Common myeloid progenitor, CD34-positive (primary cell): Measurements from ENCODE around the gene R3HDM1.
A peak's percentile ranks its signal among the peaks of the same experiment; 100 is the strongest.

ENCODE experiments used
- CTCF ChIA-PET: fragments of 350-600 bp; sonication (Branson Sonifier 250); formaldehyde crosslinking; loops from one replicate; lab custom pipeline; 2021; ENCODE audit warnings: antibody characterized with exemption; lab: Charles Lee
- POLR2A ChIA-PET: fragments of 350-600 bp; sonication (Branson Sonifier 250); formaldehyde crosslinking; loops from one replicate; lab custom pipeline; 2021; ENCODE audit warnings: antibody characterized with exemption; lab: Charles Lee
- DNase-seq, 3 donors: peaks; one replicate each; pipeline versions ENCODE4 v3.0.0 to v3.0.0-alpha.2; 2013
- H3K27ac ChIP-seq, 2 experiments: 1 replicate in 1 of 2; 2 replicates in 1 of 2; pipeline ENCODE4 v1.7.0; 2013; ENCODE audit warnings: inconsistent platforms in 2 of 2, low read length in 2 of 2, mild to moderate bottlenecking in 2 of 2, low read depth in 1 of 2, moderate library complexity in 1 of 2; ENCODE audit not compliant: severe bottlenecking in 2 of 2, insufficient read depth in 1 of 2, poor library complexity in 1 of 2
- H3K27me3 ChIP-seq, 5 experiments: replicated peaks in 2 of 5; 1 replicate in 3 of 5; 2 replicates in 2 of 5; pipeline versions ENCODE4 v1.6.1 to v1.7.0; 2013; ENCODE audit warnings: low read length in 4 of 5, mild to moderate bottlenecking in 2 of 5, moderate library complexity in 2 of 5, inconsistent platforms in 1 of 5; ENCODE audit not compliant: insufficient read depth in 5 of 5, control insufficient read depth in 4 of 5
- H3K36me3 ChIP-seq, 4 experiments: 1 replicate in 2 of 4; 2 replicates in 2 of 4; pipeline versions ENCODE4 v1.6.1 to v1.7.0; 2013; ENCODE audit warnings: low read length in 3 of 4, control low read depth in 1 of 4, mild to moderate bottlenecking in 1 of 4; ENCODE audit not compliant: control insufficient read depth in 4 of 4, insufficient read depth in 4 of 4
- H3K4me1 ChIP-seq, 4 experiments: 1 replicate in 3 of 4; 2 replicates in 1 of 4; pipeline versions ENCODE4 v1.6.1 to v1.7.1; 2013; ENCODE audit warnings: low read length in 3 of 4, mild to moderate bottlenecking in 3 of 4, control low read depth in 1 of 4, inconsistent platforms in 1 of 4, moderate library complexity in 1 of 4; ENCODE audit not compliant: control insufficient read depth in 4 of 4, insufficient read depth in 4 of 4; ENCODE audit errors: control extremely low read depth in 1 of 4
- H3K4me3 ChIP-seq, 7 experiments: 1 replicate in 4 of 7; 2 replicates in 3 of 7; pipeline versions ENCODE4 v1.5.1 to v1.7.0; 2013; ENCODE audit warnings: mild to moderate bottlenecking in 7 of 7, low read length in 6 of 7, moderate library complexity in 6 of 7, inconsistent platforms in 2 of 7, low read depth in 2 of 7, control low read depth in 1 of 7; ENCODE audit not compliant: insufficient read depth in 4 of 7, control insufficient read depth in 1 of 7; ENCODE audit errors: extremely low read depth in 1 of 7
- H3K9me3 ChIP-seq, 5 experiments: 1 replicate in 4 of 5; 2 replicates in 1 of 5; pipeline versions ENCODE4 v1.6.1 to v1.7.1; 2013; ENCODE audit warnings: low read length in 4 of 5, mild to moderate bottlenecking in 2 of 5, inconsistent platforms in 1 of 5, low read depth in 1 of 5, moderate library complexity in 1 of 5; ENCODE audit not compliant: control insufficient read depth in 4 of 5, insufficient read depth in 2 of 5; ENCODE audit errors: control extremely low read depth in 1 of 5
- WGBS: methylation state at CpG from one replicate; pipeline ENCODE4 v1.1.5; 2013; ENCODE audit not compliant: insufficient coverage; 5-methylcytosine and 5-hydroxymethylcytosine counted together

R3HDM1 gene

DNA sequence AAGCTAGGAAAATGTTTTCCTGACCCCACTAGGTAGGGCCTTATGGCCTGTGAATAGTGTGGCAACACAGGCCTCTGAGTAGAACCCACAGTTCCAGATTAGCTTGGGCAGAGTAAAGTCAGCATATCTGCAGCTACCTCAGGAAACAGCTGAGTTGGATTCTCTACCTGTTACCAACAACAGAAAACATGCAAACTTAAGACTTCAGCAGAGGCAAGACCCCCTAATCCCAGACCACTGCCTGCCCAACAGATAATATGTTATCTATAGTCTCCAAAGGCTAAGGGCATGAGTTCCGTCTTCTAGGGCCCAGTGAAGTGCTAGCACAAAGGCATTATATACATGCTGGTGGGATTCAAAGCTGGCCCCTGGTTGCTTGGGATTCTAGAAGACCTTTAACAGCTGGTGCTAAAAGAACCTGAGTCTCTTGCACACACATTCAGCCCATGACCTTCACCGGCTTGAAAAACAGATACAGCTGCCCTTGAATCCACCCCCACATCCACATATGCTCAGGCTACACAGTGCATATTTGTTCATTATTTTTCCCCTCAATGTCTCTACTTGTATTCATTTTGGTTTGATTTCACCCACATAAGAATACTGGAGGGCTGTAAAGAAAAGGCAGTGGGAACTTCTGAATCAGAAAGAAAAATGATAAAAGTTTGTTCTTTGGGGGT lies 196.9 kb downstream of the R3HDM1 start:
- Histone ChIP-seq H3K36me3 (peaks cover 3 to 15% (median 13%) of the 10 kb centered on the region in 4 experiments), H3K27me3 (no peaks in the 10 kb centered on the region), H3K9me3 (no peaks in the 10 kb centered on the region), H3K4me3 (no peak overlapping the region), H3K4me1 (no peaks in the 10 kb centered on the region), H3K27ac (no peak overlapping the region)
- ChIA-PET POLR2A (no interaction called here), CTCF (interaction anchor here (0.7 kb wide), 1 partner anchor 50 kb away, joined by 3 read pairs; no protein-coding TSS in a partner anchor)
- peak in 2 of 3 donors; percentile 44 to 69 for DNase-seq
- WGBS = 94% methylated on average over 2 of the region's 2 CpGs

- no peak overlapping the region for H3K27ac ChIP-seq
- no peak for DNase-seq
- H3K9me3 ChIP-seq = no peaks in the 10 kb centered on the region
- ChIA-PET CTCF (interaction anchor here (1.2 kb wide), 1 partner anchor 9 kb away, joined by 4 read pairs; the partner anchor contains the start of gene UBXN4), POLR2A (no interaction called here)
- no peaks in the 10 kb centered on the region for H3K36me3 ChIP-seq
- H3K27me3 ChIP-seq = no peaks in the 10 kb centered on the region
- H3K4me1 ChIP-seq = no peaks in the 10 kb centered on the region
- H3K4me3 ChIP-seq = no peak overlapping the region
- WGBS = 96% methylated on average over 5 of the region's 5 CpGs
Measured at GRCh38 chr2:135732561-135732960, 201.3 kb downstream of the R3HDM1 start.

DNA sequence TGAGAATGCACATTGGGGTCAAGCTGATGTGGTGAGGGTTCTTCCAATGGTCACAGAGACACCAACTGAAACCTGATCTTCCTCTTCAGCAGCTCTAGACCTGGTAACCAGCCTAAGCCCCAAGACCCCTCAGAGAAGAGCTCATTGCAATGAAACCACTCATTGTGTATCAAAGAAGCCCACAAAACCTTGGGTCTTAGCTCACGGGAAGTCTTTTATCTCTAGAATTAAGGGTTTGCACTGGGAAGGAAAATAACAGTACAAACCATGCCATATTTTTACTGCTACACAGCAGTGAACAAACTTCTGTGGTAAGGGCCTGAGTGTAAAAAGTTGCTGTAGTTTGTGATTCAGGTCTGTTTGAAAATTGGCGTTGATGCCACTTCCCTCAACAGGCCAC lies 201.8 kb downstream of the R3HDM1 start:
- Histone ChIP-seq H3K27ac (no peak overlapping the region), H3K27me3 (no peaks in the 10 kb centered on the region), H3K36me3 (no peaks in the 10 kb centered on the region), H3K4me3 (no peak overlapping the region), H3K9me3 (no peaks in the 10 kb centered on the region), H3K4me1 (no peaks in the 10 kb centered on the region)
- WGBS = no CpG with 5 or more reads among the region's 2 CpGs
- POLR2A ChIA-PET = no interaction called here
- no peak for DNase-seq
- CTCF ChIA-PET = interaction anchor here (1.2 kb wide), 1 partner anchor 8 kb away, joined by 4 read pairs; the partner anchor contains the start of gene UBXN4

GRCh38 chr2:135736546-135736945 lies 205.3 kb downstream of the R3HDM1 start:
- no peak for DNase-seq
- Histone ChIP-seq H3K27ac (no peak overlapping the region), H3K36me3 (no peaks in the 10 kb centered on the region), H3K27me3 (no peaks in the 10 kb centered on the region), H3K9me3 (no peaks in the 10 kb centered on the region), H3K4me3 (no peak overlapping the region), H3K4me1 (no peaks in the 10 kb centered on the region)
- CTCF ChIA-PET = no interaction called here
- POLR2A ChIA-PET = no interaction called here
- 98% methylated on average over 4 of the region's 5 CpGs for WGBS

- peaks cover 0 to 8% (median 0%) of the 10 kb centered on the region in 4 experiments for H3K36me3 ChIP-seq
- WGBS = 92% methylated on average over 3 of the region's 3 CpGs
- H3K27me3 ChIP-seq = no peaks in the 10 kb centered on the region
- POLR2A ChIA-PET = no interaction called here
- CTCF ChIA-PET = interaction anchor here (1.4 kb wide), 1 partner anchor 208 kb away, joined by 3 read pairs; no protein-coding TSS in a partner anchor
- no peak overlapping the region for H3K27ac ChIP-seq
- DNase-seq = no peak
- H3K9me3 ChIP-seq = no peaks in the 10 kb centered on the region
- no peak overlapping the region for H3K4me3 ChIP-seq
- peaks cover 6 to 19% (median 18%) of the 10 kb centered on the region in 4 experiments for H3K4me1 ChIP-seq
Measured at GRCh38 chr2:135740206-135740605, 208.9 kb downstream of the R3HDM1 start.

DNA sequence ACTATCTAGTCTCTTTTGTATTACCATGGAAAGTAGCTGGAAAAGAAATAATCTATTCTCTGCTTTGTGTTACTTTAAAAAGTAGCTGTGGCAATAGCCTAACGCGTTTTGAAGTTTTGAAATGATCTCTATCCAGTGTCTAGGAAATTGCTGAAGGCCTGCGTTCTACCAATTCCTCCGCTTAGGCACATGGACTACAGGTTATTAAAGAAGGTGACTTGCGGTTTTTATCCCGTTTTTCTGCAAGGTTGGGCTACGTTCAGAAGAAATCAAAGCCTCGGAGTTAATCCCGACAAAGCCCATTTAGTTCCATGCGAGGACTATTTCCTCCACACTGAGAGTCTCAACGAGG lies 209.7 kb downstream of the R3HDM1 start:
- H3K9me3 ChIP-seq = no peaks in the 10 kb centered on the region
- peaks cover 6 to 19% (median 18%) of the 10 kb centered on the region in 4 experiments for H3K4me1 ChIP-seq
- no peaks in the 10 kb centered on the region for H3K27me3 ChIP-seq
- no peak overlapping the region for H3K27ac ChIP-seq
- peaks cover 0 to 10% (median 0%) of the 10 kb centered on the region in 4 experiments for H3K36me3 ChIP-seq
- 88% methylated on average over 11 of the region's 11 CpGs for WGBS
- POLR2A ChIA-PET = interaction anchor here (0.6 kb wide), 1 partner anchor 12 kb away, joined by 3 read pairs; no protein-coding TSS in a partner anchor
- DNase-seq = no peak
- peak overlapping the region in 1 of 7 experiments; percentile 93 for H3K4me3 ChIP-seq
- CTCF ChIA-PET = interaction anchor here (0.6 to 1.4 kb wide), 5 partner anchors 8 to 642 kb away, joined by 3 to 5 read pairs (median 3); no protein-coding TSS in a partner anchor
